Vagina (tissue), 2 donors: ENCODE results near the gene F2RL3.

Experiments
- CTCF ChIP-seq, 3 experiments: fragments of 450-650 bp in 2 of 3; fragments of 200-600 bp in 1 of 3; sonication (generic) in 1 of 3; IDR thresholded peaks; one replicate each; pipeline ENCODE4 v1.5.1; 2017 to 2019; ENCODE audit warnings: antibody characterized with exemption in 3 of 3, mild to moderate bottlenecking in 2 of 3, moderate library complexity in 2 of 3
- POLR2A ChIP-seq, 2 donors: fragments of 450-650 bp; IDR thresholded peaks; one replicate each; pipeline ENCODE4 v1.6.1; 2017; ENCODE audit warnings: antibody characterized with exemption in 2 of 2, mild to moderate bottlenecking in 2 of 2, moderate library complexity in 2 of 2
- POLR2AphosphoS5 ChIP-seq, 2 donors: sonication (generic); formaldehyde crosslinking; IDR thresholded peaks; one replicate each; pipeline ENCODE4 v1.9.0; 2017; ENCODE audit warnings: antibody characterized with exemption in 2 of 2, mild to moderate bottlenecking in 2 of 2, low read depth in 1 of 2; ENCODE audit not compliant: insufficient read depth in 1 of 2

GRCh38 chr19:16878181-16878965, 10.4 kb upstream of the F2RL3 start:
- no peak for TF ChIP-seq CTCF (IDR thresholded peaks at IDR 0.05)
- TF ChIP-seq POLR2A (IDR thresholded peaks at IDR 0.05): no peak
- no peak for TF ChIP-seq POLR2AphosphoS5 (IDR thresholded peaks at IDR 0.05; ENCODE audit: insufficient read depth in 1 of 2, low read depth in 1 of 2)
